ENCODE results near the gene HOXA6. TPM values are rescaled to one million over a fixed set of nuclear protein-coding genes. Genes with fewer than 3 reads are reported as not detected.

Gene HOXA6
- total RNA-seq, 4 donors from 2014 or later, result 0.66 to 0.92 TPM; not detected in 2

- peaks cover 0 to 3% (median 0%) of the 10 kb centered on the region in 4 donors for H3K27me3 ChIP-seq
- H3K9me3 ChIP-seq, result no peaks in the 10 kb centered on the region
- TF ChIP-seq EP300 (IDR thresholded peaks at IDR 0.05), result no peak
- TF ChIP-seq POLR2A (IDR thresholded peaks at IDR 0.05; ENCODE audit: low read depth), result no peak
- TF ChIP-seq CTCF (IDR thresholded peaks at IDR 0.05), result no peak
- peak in 1 of 2 donors; percentile 38 for TF ChIP-seq POLR2AphosphoS5 (IDR thresholded peaks at IDR 0.05)
- H3K36me3 ChIP-seq, result no peaks in the 10 kb centered on the region
- intact Hi-C loops (cut with DNase I), result no loop called here
- DNase-seq (ENCODE audit: extremely low spot score), result no peak
- peaks cover 38 to 96% (median 84%) of the 10 kb centered on the region in 4 donors for H3K4me1 ChIP-seq
- H3K27ac ChIP-seq (replicated peaks in 1 of 4), result peak overlapping the region; percentile 96 to 100 (median 99)
- H3K4me3 ChIP-seq, result peak overlapping the region; percentile 66 to 96 (median 84)
- WGBS, result 15% methylated on average over 20 of the region's 47 CpGs
Measured at GRCh38 chr7:27107391-27108381, 39.9 kb downstream of the HOXA6 start.

GRCh38 chr7:27106901-27107240 is 40.7 kb downstream of the HOXA6 start:
- TF ChIP-seq EP300 (IDR thresholded peaks at IDR 0.05), result no peak
- TF ChIP-seq CTCF (IDR thresholded peaks at IDR 0.05), result no peak
- no peak for TF ChIP-seq POLR2AphosphoS5 (IDR thresholded peaks at IDR 0.05)
- no peak for TF ChIP-seq POLR2A (IDR thresholded peaks at IDR 0.05; ENCODE audit: low read depth)
- H3K4me1 ChIP-seq, result peaks cover 38 to 93% (median 78%) of the 10 kb centered on the region in 4 donors
- peak overlapping the region; percentile 96 to 100 (median 99) for H3K27ac ChIP-seq (replicated peaks in 1 of 4)
- WGBS, result 31% methylated on average over 14 of the region's 14 CpGs
- H3K4me3 ChIP-seq, result peak overlapping the region; percentile 66 to 96 (median 84)
- peaks cover 0 to 3% (median 0%) of the 10 kb centered on the region in 4 donors for H3K27me3 ChIP-seq
- H3K9me3 ChIP-seq, result no peaks in the 10 kb centered on the region
- DNase-seq (ENCODE audit: extremely low spot score), result no peak
- H3K36me3 ChIP-seq, result no peaks in the 10 kb centered on the region
- intact Hi-C loops (cut with DNase I), result no loop called here

- peak overlapping the region; percentile 66 to 96 (median 84) for H3K4me3 ChIP-seq
- H3K4me1 ChIP-seq, result peaks cover 38 to 91% (median 73%) of the 10 kb centered on the region in 4 donors
- H3K9me3 ChIP-seq, result no peaks in the 10 kb centered on the region
- no peaks in the 10 kb centered on the region for H3K36me3 ChIP-seq
- intact Hi-C loops (cut with DNase I), result no loop called here
- WGBS, result 20% methylated on average over 20 of the region's 44 CpGs
- no peak for DNase-seq (ENCODE audit: extremely low spot score)
- TF ChIP-seq POLR2A (IDR thresholded peaks at IDR 0.05; ENCODE audit: low read depth) (peak; percentile 30), EP300 (IDR thresholded peaks at IDR 0.05) (no peak), CTCF (IDR thresholded peaks at IDR 0.05) (no peak), POLR2AphosphoS5 (IDR thresholded peaks at IDR 0.05) (peak in 1 of 2 donors; percentile 18)
- peak overlapping the region; percentile 96 to 100 (median 99) for H3K27ac ChIP-seq (replicated peaks in 1 of 4)
- peaks cover 0 to 3% (median 0%) of the 10 kb centered on the region in 4 donors for H3K27me3 ChIP-seq
Measured at GRCh38 chr7:27106181-27106900, 41.2 kb downstream of the HOXA6 start.

GRCh38 chr7:27105301-27106031 is 42.1 kb downstream of the HOXA6 start:
- TF ChIP-seq POLR2AphosphoS5 (IDR thresholded peaks at IDR 0.05) (no peak), CTCF (IDR thresholded peaks at IDR 0.05) (no peak)
- Histone ChIP-seq H3K36me3 (no peaks in the 10 kb centered on the region), H3K27me3 (peaks cover 0 to 3% (median 0%) of the 10 kb centered on the region in 4 donors), H3K4me3 (peak overlapping the region; percentile 66 to 96 (median 84)), H3K4me1 (peaks cover 33 to 89% (median 71%) of the 10 kb centered on the region in 4 donors), H3K27ac (replicated peaks in 1 of 4) (peak overlapping the region; percentile 96 to 100 (median 99)), H3K9me3 (no peaks in the 10 kb centered on the region)
- intact Hi-C loops (cut with DNase I), result no loop called here
- no peak for DNase-seq (ENCODE audit: extremely low spot score)
- 31% methylated on average over 13 of the region's 13 CpGs for WGBS

Measured in esophagus muscularis mucosa (tissue), 4 donors.